GM12874 (cell line): Measurements from ENCODE around the gene DHPS.

Experiments
- TF ChIP-seq, protein P1 (sequence below): IDR thresholded peaks from 2 replicates; pipeline ENCODE4 v1.5.1; 2011; ENCODE audit warnings: low read depth, mild to moderate bottlenecking, control low read depth, low read length, moderate library complexity; ENCODE audit not compliant: insufficient read depth

DHPS gene

DNA sequence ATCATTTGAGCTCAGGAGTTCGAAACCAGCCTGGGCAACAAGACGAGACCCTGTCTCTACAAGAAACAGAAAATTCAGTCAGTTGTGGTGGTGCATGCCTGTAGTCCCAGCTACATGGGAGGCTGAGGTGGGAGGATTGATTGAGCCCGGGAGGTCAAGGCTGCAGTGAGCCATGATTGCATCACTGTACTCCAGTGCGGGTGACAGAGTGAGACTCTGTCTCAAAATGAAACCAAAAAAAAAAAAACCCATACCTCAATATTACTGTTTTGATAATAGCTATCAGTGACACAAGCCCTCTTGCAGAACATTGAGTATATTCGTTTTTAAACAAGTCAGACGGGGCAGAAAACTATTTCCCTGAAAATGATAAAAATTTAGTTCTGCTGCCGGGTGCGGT lies 54.7 kb downstream of the DHPS start:
- TF ChIP-seq, protein P1, sequence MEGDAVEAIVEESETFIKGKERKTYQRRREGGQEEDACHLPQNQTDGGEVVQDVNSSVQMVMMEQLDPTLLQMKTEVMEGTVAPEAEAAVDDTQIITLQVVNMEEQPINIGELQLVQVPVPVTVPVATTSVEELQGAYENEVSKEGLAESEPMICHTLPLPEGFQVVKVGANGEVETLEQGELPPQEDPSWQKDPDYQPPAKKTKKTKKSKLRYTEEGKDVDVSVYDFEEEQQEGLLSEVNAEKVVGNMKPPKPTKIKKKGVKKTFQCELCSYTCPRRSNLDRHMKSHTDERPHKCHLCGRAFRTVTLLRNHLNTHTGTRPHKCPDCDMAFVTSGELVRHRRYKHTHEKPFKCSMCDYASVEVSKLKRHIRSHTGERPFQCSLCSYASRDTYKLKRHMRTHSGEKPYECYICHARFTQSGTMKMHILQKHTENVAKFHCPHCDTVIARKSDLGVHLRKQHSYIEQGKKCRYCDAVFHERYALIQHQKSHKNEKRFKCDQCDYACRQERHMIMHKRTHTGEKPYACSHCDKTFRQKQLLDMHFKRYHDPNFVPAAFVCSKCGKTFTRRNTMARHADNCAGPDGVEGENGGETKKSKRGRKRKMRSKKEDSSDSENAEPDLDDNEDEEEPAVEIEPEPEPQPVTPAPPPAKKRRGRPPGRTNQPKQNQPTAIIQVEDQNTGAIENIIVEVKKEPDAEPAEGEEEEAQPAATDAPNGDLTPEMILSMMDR = no peak
